NCI-H510A (cell line): ENCODE results near the gene PPOX.

Source experiments
- DNase-seq: peaks from one replicate; lab custom pipeline; 2025; lab: John Stamatoyannopoulos, UW

The PPOX gene

GRCh38 chr1:161198194-161198896 lies 32.1 kb downstream of the PPOX start:
- DNase-seq = peak; percentile 54

- no peak for DNase-seq
Observed at GRCh38 chr1:161198897-161199431, 32.7 kb downstream of the PPOX start, which contains the start of gene ADAMTS4. TSS of gene ADAMTS4 (minus strand) at chr1:161199054. CDS start at chr1:161198627, 427 bp downstream.

GRCh38 chr1:161199506-161200139 lies 33.4 kb downstream of the PPOX start:
- DNase-seq = no peak

GRCh38 chr1:161200421-161200991 lies 34.3 kb downstream of the PPOX start:
- no peak for DNase-seq

- DNase-seq = no peak
Observed at GRCh38 chr1:161200992-161201835, 35.0 kb downstream of the PPOX start.

- peak; percentile 97 for DNase-seq
Observed at GRCh38 chr1:161201836-161202712, 35.8 kb downstream of the PPOX start, which contains the start of gene NDUFS2. TSS of gene NDUFS2 (plus strand) at chr1:161202367. CDS start at chr1:161202386, 19 bp downstream.

GRCh38 chr1:161206411-161207140 lies 40.4 kb downstream of the PPOX start:
- DNase-seq = no peak

GRCh38 chr1:161207173-161207572 lies 40.9 kb downstream of the PPOX start:
- DNase-seq = no peak

GRCh38 chr1:161209790-161210409 lies 43.7 kb downstream of the PPOX start:
- peak; percentile 64 for DNase-seq

- DNase-seq = no peak
Observed at GRCh38 chr1:161214369-161214768, 48.1 kb downstream of the PPOX start.

- no peak for DNase-seq
Observed at GRCh38 chr1:161215076-161215475, 48.9 kb downstream of the PPOX start, which contains the start of gene FCER1G. TSS of gene FCER1G (plus strand) at chr1:161215295. CDS start at chr1:161215322, 27 bp downstream.

GRCh38 chr1:161216945-161217712 lies 50.9 kb downstream of the PPOX start:
- DNase-seq = no peak

- no peak for DNase-seq
Observed at GRCh38 chr1:161217831-161218230, 51.6 kb downstream of the PPOX start.

GRCh38 chr1:161218301-161219077 lies 52.3 kb downstream of the PPOX start:
- DNase-seq = no peak

GRCh38 chr1:161219078-161219892 lies 53.1 kb downstream of the PPOX start:
- DNase-seq = no peak

- no peak for DNase-seq
Observed at GRCh38 chr1:161220002-161220401, 53.8 kb downstream of the PPOX start.
